HG02759 (cell line): Measurements from ENCODE around the gene C2orf72.
"Not testable (repeated sequence)": the region's sequence is repeated elsewhere in the genome, so short reads cannot be mapped to it uniquely, and the experiment has no call there.

ENCODE experiments used
- ATAC-seq: cut with Tn5 transposase; IDR thresholded peaks from one replicate; pipeline ENCODE4 v1.9.1; 2021; ENCODE audit warnings: mild to moderate bottlenecking, moderate library complexity; ENCODE audit not compliant: unreplicated experiment

Gene C2orf72

GRCh38 chr2:231037202-231037730 is at the start of gene C2orf72:
Gene C2orf72, plus strand, starts transcription at chr2:231037523. Its CDS starts 43 bp downstream, at chr2:231037566.
- ATAC-seq, result no peak

- ATAC-seq, result no peak
Observed at GRCh38 chr2:230989731-230990130, 47.6 kb upstream of the C2orf72 start.

GRCh38 chr2:230990131-230990898 is 47.0 kb upstream of the C2orf72 start:
- no peak for ATAC-seq

GRCh38 chr2:230990899-230991150 is 46.5 kb upstream of the C2orf72 start:
- no peak for ATAC-seq

- no peak for ATAC-seq
Observed at GRCh38 chr2:230991598-230991997, 45.7 kb upstream of the C2orf72 start.

GRCh38 chr2:230995821-230996220 is 41.5 kb upstream of the C2orf72 start, which contains the start of gene SPATA3:
Gene SPATA3, plus strand, starts transcription at chr2:230996121. Its CDS starts 113 bp downstream, at chr2:230996234.
- ATAC-seq, result no peak

GRCh38 chr2:230996661-230997060 is 40.7 kb upstream of the C2orf72 start:
- no peak for ATAC-seq

- ATAC-seq, result no peak
Observed at GRCh38 chr2:230998882-230999281, 38.4 kb upstream of the C2orf72 start.

GRCh38 chr2:230999477-230999876 is 37.8 kb upstream of the C2orf72 start:
- ATAC-seq, result no peak

GRCh38 chr2:231000211-231000904 is 37.0 kb upstream of the C2orf72 start:
- ATAC-seq, result no peak

- ATAC-seq, result no peak
Observed at GRCh38 chr2:231001036-231001435, 36.3 kb upstream of the C2orf72 start.

GRCh38 chr2:231001921-231002320 is 35.4 kb upstream of the C2orf72 start:
- ATAC-seq, result no peak

- no peak for ATAC-seq
Observed at GRCh38 chr2:231002641-231003040, 34.7 kb upstream of the C2orf72 start.

- ATAC-seq, result no peak
Observed at GRCh38 chr2:231003186-231003585, 34.1 kb upstream of the C2orf72 start.

GRCh38 chr2:231004930-231005329 is 32.4 kb upstream of the C2orf72 start:
- ATAC-seq, result not testable (repeated sequence)

- ATAC-seq, result no peak
Observed at GRCh38 chr2:231007286-231008098, 29.8 kb upstream of the C2orf72 start.

- no peak for ATAC-seq
Observed at GRCh38 chr2:231008131-231008530, 29.2 kb upstream of the C2orf72 start.

- ATAC-seq, result no peak
Observed at GRCh38 chr2:231009236-231009919, 27.9 kb upstream of the C2orf72 start.

GRCh38 chr2:231010201-231010730 is 27.1 kb upstream of the C2orf72 start:
- ATAC-seq, result no peak

GRCh38 chr2:231011526-231011925 is 25.8 kb upstream of the C2orf72 start:
- ATAC-seq, result no peak

GRCh38 chr2:231012463-231012862 is 24.9 kb upstream of the C2orf72 start:
- no peak for ATAC-seq
